ENCODE results near the gene DBF4.
"Not testable (repeated sequence)": the region's sequence is repeated elsewhere in the genome, so short reads cannot be mapped to it uniquely, and the experiment has no call there.

Gene DBF4

DNA sequence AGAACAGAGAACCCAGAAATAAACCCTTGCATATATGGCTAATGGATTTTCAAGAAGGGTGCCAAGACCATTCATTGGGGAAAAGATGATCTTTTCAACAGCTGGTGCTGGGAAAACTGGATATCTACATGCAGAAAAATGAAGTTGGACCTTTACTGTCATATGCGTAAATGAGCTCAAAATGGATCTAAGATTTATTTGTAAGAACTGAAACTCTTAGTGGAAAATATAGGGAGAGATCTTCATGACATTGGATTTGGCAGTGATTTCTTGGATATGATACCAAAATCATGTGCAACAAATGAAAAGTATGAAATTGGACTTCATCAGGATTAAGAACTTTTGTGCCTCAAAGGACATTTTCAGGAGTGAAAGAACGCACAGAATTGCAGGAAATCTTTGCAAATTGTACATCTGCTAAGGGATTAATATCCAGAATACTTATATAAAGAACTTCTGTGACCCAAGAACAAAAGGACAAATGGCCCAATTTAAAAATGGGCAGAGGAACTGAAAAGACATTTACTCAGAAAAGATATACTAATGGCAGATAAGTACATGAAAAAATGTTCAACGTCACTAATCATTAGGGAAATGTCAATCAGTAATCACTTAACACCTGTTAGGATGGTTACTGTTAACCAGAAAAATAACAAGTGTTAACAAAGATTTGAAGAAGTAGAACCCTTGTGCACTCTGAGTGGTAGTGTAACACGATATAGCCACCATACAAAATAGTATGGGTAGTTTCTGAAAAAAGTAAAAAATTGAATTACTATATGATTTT lies 6.1 kb downstream of the DBF4 start:
- DNase-seq (ENCODE audit: low read depth): no peak

- no peak for DNase-seq (ENCODE audit: low read depth)
These were observed 8.7 kb downstream of the DBF4 start for GRCh38 chr7:87885018-87885417.

GRCh38 chr7:87886875-87887274 lies 10.6 kb downstream of the DBF4 start:
- no peak for DNase-seq (ENCODE audit: low read depth)

- DNase-seq (ENCODE audit: low read depth): no peak
These were observed 19.1 kb downstream of the DBF4 start for GRCh38 chr7:87895363-87895762.

DNA sequence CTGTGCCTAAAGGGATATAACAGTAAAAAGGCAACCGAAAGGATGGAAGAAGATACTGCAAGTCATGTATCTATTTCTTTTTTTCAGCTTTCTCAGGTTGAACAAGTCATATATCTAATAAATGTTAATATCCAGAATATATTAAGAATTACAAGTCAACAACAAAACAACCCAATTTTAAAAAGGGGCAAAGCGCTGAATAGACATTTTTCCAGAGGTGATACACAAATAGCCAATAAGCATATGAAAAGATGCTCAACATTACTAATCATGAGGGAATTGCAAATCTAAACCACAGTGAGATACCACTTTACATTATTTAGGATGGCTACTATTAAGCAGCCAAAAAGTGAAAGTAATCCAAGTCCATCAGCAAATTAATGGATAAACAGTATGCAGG lies 23.0 kb downstream of the DBF4 start:
- no peak for DNase-seq (ENCODE audit: low read depth)

DNA sequence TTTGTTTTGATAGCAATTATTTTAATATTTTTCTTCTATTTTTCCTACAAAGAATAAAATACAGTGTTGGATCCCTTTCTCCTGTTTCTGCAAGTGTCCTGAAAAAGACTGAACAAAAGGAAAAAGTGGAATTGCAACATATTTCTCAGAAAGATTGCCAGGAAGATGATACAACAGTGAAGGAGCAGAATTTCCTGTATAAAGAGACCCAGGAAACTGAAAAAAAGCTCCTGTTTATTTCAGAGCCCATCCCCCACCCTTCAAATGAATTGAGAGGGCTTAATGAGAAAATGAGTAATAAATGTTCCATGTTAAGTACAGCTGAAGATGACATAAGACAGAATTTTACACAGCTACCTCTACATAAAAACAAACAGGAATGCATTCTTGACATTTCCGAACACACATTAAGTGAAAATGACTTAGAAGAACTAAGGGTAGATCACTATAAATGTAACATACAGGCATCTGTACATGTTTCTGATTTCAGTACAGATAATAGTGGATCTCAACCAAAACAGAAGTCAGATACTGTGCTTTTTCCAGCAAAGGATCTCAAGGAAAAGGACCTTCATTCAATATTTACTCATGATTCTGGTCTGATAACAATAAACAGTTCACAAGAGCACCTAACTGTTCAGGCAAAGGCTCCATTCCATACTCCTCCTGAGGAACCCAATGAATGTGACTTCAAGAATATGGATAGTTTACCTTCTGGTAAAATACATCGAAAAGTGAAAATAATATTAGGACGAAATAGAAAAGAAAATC lies 31.0 kb downstream of the DBF4 start:
- not testable (repeated sequence) for DNase-seq (ENCODE audit: low read depth)

DNA sequence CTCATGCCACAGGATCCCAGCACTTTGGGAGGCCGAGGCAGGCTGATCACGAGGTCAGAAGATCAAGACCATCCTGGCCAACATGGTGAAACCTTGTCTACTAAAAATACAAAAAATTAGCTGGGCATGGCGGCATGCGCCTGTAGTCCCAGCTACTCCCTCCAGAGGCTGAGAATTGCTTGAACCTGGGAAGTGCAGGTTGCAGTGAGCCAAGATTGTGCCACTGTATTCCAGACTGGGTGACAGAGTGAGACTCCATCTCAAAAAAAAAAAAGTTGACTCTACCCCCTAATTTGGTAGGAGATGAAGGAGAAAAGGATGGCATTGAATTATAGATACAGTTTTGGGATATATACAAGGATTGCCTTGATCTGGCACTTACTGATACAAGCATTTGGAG lies 32.5 kb downstream of the DBF4 start:
- DNase-seq (ENCODE audit: low read depth): not testable (repeated sequence)

DNA sequence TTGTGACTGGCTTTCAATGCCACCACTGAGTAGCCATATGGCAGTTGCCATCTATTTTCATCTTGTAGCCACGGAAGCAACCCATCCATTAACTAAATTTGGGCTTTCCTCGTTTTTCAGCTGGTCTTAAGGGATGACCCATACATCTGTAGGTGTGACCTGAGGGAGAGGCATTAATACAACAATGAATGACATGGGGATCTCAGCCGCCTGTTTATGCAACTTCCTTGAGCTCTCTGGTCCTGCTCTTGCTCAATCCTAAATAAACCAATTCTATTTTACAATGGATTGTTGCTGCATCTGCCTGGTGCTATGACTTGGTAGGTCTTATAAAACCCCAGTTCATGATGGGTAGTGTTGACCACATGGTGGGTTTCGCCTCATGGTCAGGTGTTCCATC lies 35.8 kb downstream of the DBF4 start:
- no peak for DNase-seq (ENCODE audit: low read depth)

DNA sequence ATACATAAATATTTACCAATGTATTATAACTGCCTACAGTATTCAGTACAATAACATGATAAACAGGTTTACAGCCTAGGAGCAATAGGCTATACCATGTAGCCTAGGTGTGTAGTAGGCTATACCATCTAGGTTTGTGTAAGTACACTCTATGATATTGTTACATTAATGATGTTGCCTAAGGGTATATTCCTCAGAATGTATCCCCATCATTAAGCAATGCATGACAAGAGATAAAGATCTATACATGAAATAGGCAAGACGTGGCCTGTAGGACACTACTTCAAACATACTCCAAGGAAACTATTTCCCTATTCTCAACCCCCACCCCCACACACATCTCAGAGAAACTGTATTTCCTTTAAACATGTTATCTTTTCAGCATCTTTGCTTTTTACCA lies 42.4 kb downstream of the DBF4 start:
- DNase-seq (ENCODE audit: low read depth): no peak

GRCh38 chr7:87919875-87920274 lies 43.6 kb downstream of the DBF4 start:
- DNase-seq (ENCODE audit: low read depth): no peak

GRCh38 chr7:87920578-87920977 lies 44.3 kb downstream of the DBF4 start:
- DNase-seq (ENCODE audit: low read depth): no peak

DNA sequence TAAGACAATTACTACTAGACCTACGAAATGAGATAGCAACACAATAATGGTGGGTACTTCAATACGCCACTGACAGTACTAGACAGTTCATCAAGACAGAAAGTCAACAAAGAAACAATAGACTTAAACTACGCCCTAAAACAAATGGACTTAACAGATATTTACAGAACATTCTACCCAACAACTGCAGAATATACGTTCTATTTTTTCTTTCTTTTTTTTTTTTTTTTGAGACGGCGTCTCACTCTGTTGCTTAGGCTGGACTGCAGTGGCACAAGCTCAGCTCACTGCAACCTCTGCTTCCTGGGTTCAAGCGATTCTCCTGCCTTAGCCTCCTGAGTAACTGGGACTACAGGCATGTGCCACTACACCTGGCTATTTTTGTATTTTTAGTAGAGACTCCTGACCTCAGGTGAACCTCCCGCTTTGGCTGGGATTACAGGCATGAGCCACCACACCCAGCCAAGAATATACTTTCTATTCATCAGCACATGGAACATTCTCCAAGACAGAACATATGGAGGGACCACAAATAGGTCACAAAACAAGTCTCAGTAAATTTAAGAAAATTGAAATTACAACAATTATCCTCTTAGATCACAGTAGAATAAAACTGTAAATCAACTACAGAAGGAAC lies 46.6 kb downstream of the DBF4 start:
- DNase-seq (ENCODE audit: low read depth): not testable (repeated sequence)

GRCh38 chr7:87926581-87927461 lies 50.5 kb downstream of the DBF4 start:
- DNase-seq (ENCODE audit: low read depth): no peak

GRCh38 chr7:87933605-87933952 lies 57.3 kb downstream of the DBF4 start:
- no peak for DNase-seq (ENCODE audit: low read depth)

GRCh38 chr7:87933953-87934698 lies 57.8 kb downstream of the DBF4 start, which contains the start of gene ADAM22:
ADAM22 (plus strand) TSS chr7:87934251; CDS start chr7:87934466, 215 bp downstream.
- DNase-seq (ENCODE audit: low read depth): peak; percentile 27

DNA sequence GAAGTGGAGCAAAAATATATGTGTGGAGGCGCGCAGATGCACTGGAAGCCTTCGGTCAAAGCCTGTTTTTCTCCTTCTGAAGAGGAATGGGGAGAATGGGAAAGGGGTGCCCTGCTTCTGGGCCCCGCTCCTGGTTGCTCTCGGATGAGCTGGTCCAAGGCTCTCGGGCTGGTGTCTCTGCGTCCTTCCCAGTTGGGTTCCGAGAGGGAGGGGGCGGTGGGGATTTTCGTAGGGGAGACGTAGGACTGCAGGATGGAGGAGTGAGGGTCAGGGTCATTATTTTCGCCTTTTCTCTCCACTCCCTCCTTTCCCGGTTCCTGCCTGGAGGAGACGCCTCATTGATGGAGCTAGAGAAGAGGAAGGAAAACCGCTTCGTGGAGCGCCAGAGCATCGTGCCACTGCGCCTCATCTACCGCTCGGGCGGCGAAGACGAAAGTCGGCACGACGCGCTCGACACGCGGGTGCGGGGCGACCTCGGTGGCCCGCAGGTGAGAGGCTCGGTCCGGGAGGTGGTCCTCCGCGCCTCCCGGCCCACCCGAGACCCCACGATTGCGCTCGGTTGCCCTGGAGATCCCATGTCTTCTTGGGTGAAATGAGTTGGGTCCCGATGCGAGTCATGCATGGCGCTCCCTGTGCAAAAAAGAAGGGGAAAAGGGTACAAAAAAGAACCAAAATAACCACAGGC lies 58.5 kb downstream of the DBF4 start:
- DNase-seq (ENCODE audit: low read depth): no peak

DNA sequence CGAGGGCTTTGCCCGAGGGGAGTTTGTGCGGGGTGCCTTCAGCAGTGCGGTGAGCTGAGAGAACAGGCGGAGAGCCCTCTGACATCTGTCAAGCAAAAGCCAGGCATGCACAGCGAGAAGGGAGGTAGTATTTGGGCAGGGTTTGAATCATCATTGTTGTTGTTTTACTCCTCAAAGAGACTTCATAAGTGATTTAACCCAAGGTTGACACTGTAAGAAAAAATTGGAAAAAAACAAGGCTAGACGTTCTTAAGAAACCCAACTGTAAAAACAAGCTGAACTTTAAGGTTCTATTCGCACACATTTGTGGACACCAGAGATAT lies 59.1 kb downstream of the DBF4 start:
- no peak for DNase-seq (ENCODE audit: low read depth)

- DNase-seq (ENCODE audit: low read depth): no peak
These were observed 64.8 kb downstream of the DBF4 start for GRCh38 chr7:87941138-87941537.

- no peak for DNase-seq (ENCODE audit: low read depth)
These were observed 68.3 kb downstream of the DBF4 start for GRCh38 chr7:87944547-87944946.

GRCh38 chr7:87945926-87946325 lies 69.6 kb downstream of the DBF4 start:
- not testable (repeated sequence) for DNase-seq (ENCODE audit: low read depth)

DNA sequence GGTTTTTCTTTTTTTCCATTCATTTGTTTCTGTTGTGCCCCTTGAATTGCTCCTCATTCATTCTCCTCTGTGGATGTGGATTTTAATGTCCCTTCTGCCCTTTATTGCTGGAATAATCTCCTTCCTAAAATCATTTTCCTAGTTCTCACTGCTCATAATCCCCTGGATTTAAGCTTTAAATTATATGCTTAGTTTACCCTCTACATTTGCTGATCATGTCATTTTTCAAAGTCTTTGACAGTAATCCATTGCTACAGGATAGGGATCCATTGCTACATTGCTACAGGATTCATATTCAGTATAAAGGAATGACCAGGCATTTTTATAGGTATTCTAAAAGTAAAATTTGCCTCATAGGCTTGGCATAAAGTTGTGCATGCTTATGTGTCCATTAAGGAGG lies 72.1 kb downstream of the DBF4 start:
- no peak for DNase-seq (ENCODE audit: low read depth)

All from HS-27A (cell line).